ENCODE measurements around the gene ZNF346.

GRCh38 chr5:177086654-177087397 lies 64.3 kb downstream of the ZNF346 start, which contains the start of gene FGFR4:
- TF ChIP-seq ZBTB11 (tag by site-specific recombination; conservative IDR thresholded peaks at IDR 0.05; ENCODE audit: low read depth): no peak; the same call in 1 of the 2 replicates
- TF ChIP-seq, protein P1, sequence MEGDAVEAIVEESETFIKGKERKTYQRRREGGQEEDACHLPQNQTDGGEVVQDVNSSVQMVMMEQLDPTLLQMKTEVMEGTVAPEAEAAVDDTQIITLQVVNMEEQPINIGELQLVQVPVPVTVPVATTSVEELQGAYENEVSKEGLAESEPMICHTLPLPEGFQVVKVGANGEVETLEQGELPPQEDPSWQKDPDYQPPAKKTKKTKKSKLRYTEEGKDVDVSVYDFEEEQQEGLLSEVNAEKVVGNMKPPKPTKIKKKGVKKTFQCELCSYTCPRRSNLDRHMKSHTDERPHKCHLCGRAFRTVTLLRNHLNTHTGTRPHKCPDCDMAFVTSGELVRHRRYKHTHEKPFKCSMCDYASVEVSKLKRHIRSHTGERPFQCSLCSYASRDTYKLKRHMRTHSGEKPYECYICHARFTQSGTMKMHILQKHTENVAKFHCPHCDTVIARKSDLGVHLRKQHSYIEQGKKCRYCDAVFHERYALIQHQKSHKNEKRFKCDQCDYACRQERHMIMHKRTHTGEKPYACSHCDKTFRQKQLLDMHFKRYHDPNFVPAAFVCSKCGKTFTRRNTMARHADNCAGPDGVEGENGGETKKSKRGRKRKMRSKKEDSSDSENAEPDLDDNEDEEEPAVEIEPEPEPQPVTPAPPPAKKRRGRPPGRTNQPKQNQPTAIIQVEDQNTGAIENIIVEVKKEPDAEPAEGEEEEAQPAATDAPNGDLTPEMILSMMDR (tag by site-specific recombination; IDR thresholded peaks at IDR 0.05): peak; percentile 95
- no peak for TF ChIP-seq ZNF707 (tag by site-specific recombination; IDR thresholded peaks at IDR 0.05)
- TF ChIP-seq, protein P2, sequence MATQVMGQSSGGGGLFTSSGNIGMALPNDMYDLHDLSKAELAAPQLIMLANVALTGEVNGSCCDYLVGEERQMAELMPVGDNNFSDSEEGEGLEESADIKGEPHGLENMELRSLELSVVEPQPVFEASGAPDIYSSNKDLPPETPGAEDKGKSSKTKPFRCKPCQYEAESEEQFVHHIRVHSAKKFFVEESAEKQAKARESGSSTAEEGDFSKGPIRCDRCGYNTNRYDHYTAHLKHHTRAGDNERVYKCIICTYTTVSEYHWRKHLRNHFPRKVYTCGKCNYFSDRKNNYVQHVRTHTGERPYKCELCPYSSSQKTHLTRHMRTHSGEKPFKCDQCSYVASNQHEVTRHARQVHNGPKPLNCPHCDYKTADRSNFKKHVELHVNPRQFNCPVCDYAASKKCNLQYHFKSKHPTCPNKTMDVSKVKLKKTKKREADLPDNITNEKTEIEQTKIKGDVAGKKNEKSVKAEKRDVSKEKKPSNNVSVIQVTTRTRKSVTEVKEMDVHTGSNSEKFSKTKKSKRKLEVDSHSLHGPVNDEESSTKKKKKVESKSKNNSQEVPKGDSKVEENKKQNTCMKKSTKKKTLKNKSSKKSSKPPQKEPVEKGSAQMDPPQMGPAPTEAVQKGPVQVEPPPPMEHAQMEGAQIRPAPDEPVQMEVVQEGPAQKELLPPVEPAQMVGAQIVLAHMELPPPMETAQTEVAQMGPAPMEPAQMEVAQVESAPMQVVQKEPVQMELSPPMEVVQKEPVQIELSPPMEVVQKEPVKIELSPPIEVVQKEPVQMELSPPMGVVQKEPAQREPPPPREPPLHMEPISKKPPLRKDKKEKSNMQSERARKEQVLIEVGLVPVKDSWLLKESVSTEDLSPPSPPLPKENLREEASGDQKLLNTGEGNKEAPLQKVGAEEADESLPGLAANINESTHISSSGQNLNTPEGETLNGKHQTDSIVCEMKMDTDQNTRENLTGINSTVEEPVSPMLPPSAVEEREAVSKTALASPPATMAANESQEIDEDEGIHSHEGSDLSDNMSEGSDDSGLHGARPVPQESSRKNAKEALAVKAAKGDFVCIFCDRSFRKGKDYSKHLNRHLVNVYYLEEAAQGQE (tag by site-specific recombination; IDR thresholded peaks at IDR 0.05): no peak
- peak; percentile 89 for TF ChIP-seq ZFHX2 (tag by site-specific recombination; conservative IDR thresholded peaks at IDR 0.05)

Measured in HEK293 (cell line).